H1 (cell line): ENCODE data around the gene PPBP.

ENCODE experiments used
- EZH2 ChIP-seq: fragments of 200-600 bp; sonication (generic); IDR thresholded peaks from 2 replicates; pipeline ENCODE4 v1.7.1; 2012; ENCODE audit warnings: low read depth, mild to moderate bottlenecking, moderate library complexity, low read length, inconsistent platforms; ENCODE audit not compliant: severe bottlenecking
- KDM4A ChIP-seq: IDR thresholded peaks from one replicate; pipeline ENCODE4 v1.7.1; 2012; ENCODE audit warnings: low read depth, mild to moderate bottlenecking, moderate library complexity, low read length, inconsistent platforms; ENCODE audit not compliant: severe bottlenecking
- MAFK ChIP-seq: IDR thresholded peaks from 2 replicates; pipeline ENCODE4 v1.6.1; 2012; ENCODE audit warnings: low read depth, mild to moderate bottlenecking, improper control_type of control experiment, low read length
- SUZ12 ChIP-seq: fragments of 200-600 bp; sonication (generic); IDR thresholded peaks from 2 replicates; pipeline ENCODE4 v1.6.1; 2012; ENCODE audit warnings: mild to moderate bottlenecking, inconsistent platforms, low read length, moderate library complexity, mixed read lengths
- USF2 ChIP-seq: IDR thresholded peaks from 2 replicates; pipeline ENCODE4 v1.6.1; 2011; ENCODE audit warnings: low read length, improper control_type of control experiment
- ZNF274 ChIP-seq: IDR thresholded peaks from 2 replicates; pipeline ENCODE4 v1.7.0; 2012; ENCODE audit warnings: low read length, borderline replicate concordance; ENCODE audit errors: extremely low read depth
- TF ChIP-seq, protein P1 (sequence below), 3 experiments: IDR thresholded peaks; 1 replicate in 2 of 3; 2 replicates in 1 of 3; pipeline versions ENCODE4 v1.5.1 to v1.6.1; 2011; ENCODE audit warnings: low read length in 3 of 3, mild to moderate bottlenecking in 3 of 3, inconsistent platforms in 2 of 3, low read depth in 1 of 3, moderate library complexity in 1 of 3; ENCODE audit not compliant: insufficient read depth in 1 of 3; ENCODE audit errors: control extremely low read depth in 1 of 3

DNA sequence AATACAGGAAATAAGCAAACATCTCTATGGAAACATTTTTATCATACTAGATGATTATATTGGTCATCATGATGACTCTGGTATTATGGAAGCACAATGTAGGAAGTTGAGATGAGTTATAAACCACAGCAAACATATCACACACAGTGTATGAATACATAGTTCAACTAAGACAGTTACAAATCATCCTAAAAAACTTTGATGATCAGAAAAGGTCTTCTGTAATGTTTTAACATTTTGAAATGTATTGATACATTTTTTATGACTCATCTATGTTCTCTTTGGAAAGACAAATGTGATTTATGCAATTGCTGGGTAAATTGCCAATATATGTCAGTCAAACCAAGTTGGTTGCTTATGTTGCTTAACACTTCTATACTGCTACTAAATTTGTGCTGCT is 45.7 kb upstream of the PPBP start:
- TF ChIP-seq, protein P1, sequence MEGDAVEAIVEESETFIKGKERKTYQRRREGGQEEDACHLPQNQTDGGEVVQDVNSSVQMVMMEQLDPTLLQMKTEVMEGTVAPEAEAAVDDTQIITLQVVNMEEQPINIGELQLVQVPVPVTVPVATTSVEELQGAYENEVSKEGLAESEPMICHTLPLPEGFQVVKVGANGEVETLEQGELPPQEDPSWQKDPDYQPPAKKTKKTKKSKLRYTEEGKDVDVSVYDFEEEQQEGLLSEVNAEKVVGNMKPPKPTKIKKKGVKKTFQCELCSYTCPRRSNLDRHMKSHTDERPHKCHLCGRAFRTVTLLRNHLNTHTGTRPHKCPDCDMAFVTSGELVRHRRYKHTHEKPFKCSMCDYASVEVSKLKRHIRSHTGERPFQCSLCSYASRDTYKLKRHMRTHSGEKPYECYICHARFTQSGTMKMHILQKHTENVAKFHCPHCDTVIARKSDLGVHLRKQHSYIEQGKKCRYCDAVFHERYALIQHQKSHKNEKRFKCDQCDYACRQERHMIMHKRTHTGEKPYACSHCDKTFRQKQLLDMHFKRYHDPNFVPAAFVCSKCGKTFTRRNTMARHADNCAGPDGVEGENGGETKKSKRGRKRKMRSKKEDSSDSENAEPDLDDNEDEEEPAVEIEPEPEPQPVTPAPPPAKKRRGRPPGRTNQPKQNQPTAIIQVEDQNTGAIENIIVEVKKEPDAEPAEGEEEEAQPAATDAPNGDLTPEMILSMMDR (IDR thresholded peaks at IDR 0.05; ENCODE audit: control extremely low read depth in 1 of 3, insufficient read depth in 1 of 3, low read depth in 1 of 3, low read length in 3 of 3): no peak
- TF ChIP-seq MAFK (no peak), USF2 (no peak), ZNF274 (no peak), EZH2 (no peak), SUZ12 (no peak), KDM4A (no peak)
